Chondrocyte (in vitro differentiated cells): ENCODE results near the gene EHD3. TPM values are rescaled to one million over a fixed set of nuclear protein-coding genes. Genes with fewer than 3 reads are reported as not detected.
A peak's percentile ranks its signal among the peaks of the same experiment; 100 is the strongest.

Experiments used
- DNase-seq: peaks from one replicate; pipeline ENCODE4 v3.0.0; 2021; ENCODE audit warnings: mixed read lengths, low spot score
- H3K27ac Mint-ChIP-seq: one replicate; pipeline ENCODE4 v1.8.0; 2021; ENCODE audit warnings: mild to moderate bottlenecking, moderate library complexity, mixed read lengths; ENCODE audit not compliant: unreplicated experiment
- H3K27me3 Mint-ChIP-seq: 2 replicates; pipeline ENCODE4 v1.8.0; 2021; ENCODE audit warnings: low read depth, mixed read lengths
- H3K36me3 Mint-ChIP-seq: 2 replicates; pipeline ENCODE4 v1.8.0; 2021; ENCODE audit warnings: low read depth, mixed read lengths
- H3K4me1 Mint-ChIP-seq: 2 replicates; pipeline ENCODE4 v1.8.0; 2021; ENCODE audit warnings: low read depth, mild to moderate bottlenecking, mixed read lengths
- H3K4me3 Mint-ChIP-seq: one replicate; pipeline ENCODE4 v1.8.0; 2021; ENCODE audit warnings: mild to moderate bottlenecking, moderate library complexity, mixed read lengths; ENCODE audit not compliant: unreplicated experiment
- H3K9me3 Mint-ChIP-seq: 2 replicates; pipeline ENCODE4 v1.8.0; 2021; ENCODE audit warnings: low read depth, mixed read lengths
- CTCF ChIP-seq: fragments of 200-600 bp; sonication (generic); IDR thresholded peaks from 2 replicates; pipeline ENCODE4 v1.5.0; 2021; ENCODE audit warnings: antibody characterized with exemption, mild to moderate bottlenecking, moderate library complexity
- total RNA-seq: library from RNA; stranded (reverse); gene quantifications from 3 replicates; pipeline ENCODE4 v1.2.1, GENCODE V29; 2021

The EHD3 gene
- total RNA-seq, 1 donor from 2014 or later: 24.0 TPM

- no peak overlapping the region for H3K27ac Mint-ChIP-seq
- peaks cover 22% of the 10 kb centered on the region for H3K4me1 Mint-ChIP-seq
- peaks cover 13% of the 10 kb centered on the region for H3K36me3 Mint-ChIP-seq
- no peak for DNase-seq
- H3K27me3 Mint-ChIP-seq: no peaks in the 10 kb centered on the region
- no peak for TF ChIP-seq CTCF
- no peaks in the 10 kb centered on the region for H3K9me3 Mint-ChIP-seq
- H3K4me3 Mint-ChIP-seq: no peak overlapping the region
Observed at GRCh38 chr2:31241625-31242270, 7.8 kb downstream of the EHD3 start.

DNA sequence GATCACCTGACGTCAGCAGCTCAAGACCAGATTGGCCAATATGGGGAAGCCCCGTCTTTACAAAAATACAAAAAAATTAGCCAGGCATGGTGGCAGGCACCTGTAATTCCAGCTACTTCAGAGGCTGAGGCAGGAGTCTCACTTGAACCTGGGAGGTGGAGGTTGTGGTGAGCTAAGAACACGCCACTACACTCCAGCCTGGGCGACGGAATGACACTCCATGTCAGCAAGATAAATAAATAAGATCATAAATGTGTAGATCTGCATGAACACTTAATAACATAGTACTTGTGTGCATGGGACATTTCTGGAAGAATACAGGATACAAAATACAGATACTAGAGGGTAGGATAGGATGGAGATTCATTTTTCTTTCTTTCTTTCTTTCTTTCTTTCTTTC, 9.1 kb downstream of the EHD3 start:
- no peak for DNase-seq
- H3K27me3 Mint-ChIP-seq: no peaks in the 10 kb centered on the region
- no peak overlapping the region for H3K27ac Mint-ChIP-seq
- no peak for TF ChIP-seq CTCF
- H3K4me1 Mint-ChIP-seq: peaks cover 27% of the 10 kb centered on the region
- no peak overlapping the region for H3K4me3 Mint-ChIP-seq
- H3K36me3 Mint-ChIP-seq: peaks cover 14% of the 10 kb centered on the region
- no peaks in the 10 kb centered on the region for H3K9me3 Mint-ChIP-seq

DNA sequence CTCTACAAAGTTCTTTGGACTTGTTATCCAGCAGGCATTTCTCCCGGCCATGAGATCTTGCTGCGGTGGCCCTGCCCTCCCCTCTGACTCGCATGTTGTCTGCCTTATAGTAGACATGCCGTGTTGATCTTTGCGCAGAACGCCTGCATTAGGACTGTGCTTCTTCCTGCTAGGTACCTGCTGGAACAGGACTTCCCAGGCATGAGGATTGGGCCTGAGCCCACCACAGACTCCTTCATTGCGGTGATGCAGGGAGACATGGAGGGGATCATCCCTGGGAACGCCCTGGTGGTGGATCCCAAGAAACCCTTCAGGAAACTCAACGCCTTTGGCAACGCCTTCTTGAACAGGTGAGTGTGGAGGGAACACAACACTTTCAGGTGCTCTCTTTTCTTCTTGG, 10.1 kb downstream of the EHD3 start:
- TF ChIP-seq CTCF: no peak
- peaks cover 14% of the 10 kb centered on the region for H3K36me3 Mint-ChIP-seq
- no peaks in the 10 kb centered on the region for H3K27me3 Mint-ChIP-seq
- H3K27ac Mint-ChIP-seq: no peak overlapping the region
- no peaks in the 10 kb centered on the region for H3K9me3 Mint-ChIP-seq
- DNase-seq: no peak
- no peak overlapping the region for H3K4me3 Mint-ChIP-seq
- peaks cover 23% of the 10 kb centered on the region for H3K4me1 Mint-ChIP-seq

DNA sequence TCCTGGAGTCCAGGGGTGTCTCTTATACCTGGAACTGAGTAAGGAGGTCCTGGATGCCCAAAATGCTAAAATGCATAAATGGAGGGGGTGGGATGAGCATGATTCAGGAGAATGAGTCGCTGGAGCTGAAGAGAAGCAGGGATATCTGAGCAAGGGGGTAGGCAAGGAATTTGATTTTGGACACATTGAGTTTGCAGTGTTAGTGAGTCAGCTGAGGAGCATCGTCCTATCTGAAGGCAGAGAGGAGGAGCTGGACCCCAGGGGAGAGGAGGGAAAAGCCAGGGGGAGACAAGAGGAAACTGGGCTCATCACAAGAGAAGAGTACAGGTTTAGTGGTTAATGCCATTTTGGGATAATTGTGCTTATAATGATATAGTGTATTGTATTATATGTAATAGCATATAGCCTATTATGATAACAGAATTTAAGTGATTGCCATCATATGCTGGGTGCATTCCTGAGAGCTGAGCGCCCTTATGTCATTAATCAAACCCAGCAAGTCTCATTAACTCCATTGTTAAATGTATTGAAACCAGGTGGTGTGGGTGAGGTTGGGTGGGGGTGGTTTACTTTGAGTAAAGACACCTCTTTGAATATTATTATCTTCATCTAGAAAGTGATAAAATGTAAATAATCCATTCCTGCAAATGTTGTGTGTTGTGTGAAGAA, 12.4 kb downstream of the EHD3 start:
- H3K9me3 Mint-ChIP-seq: no peaks in the 10 kb centered on the region
- DNase-seq: no peak
- H3K27ac Mint-ChIP-seq: peak overlapping the region; percentile 64
- TF ChIP-seq CTCF: no peak
- H3K4me3 Mint-ChIP-seq: no peak overlapping the region
- H3K4me1 Mint-ChIP-seq: peaks cover 10% of the 10 kb centered on the region
- H3K27me3 Mint-ChIP-seq: no peaks in the 10 kb centered on the region
- peaks cover 19% of the 10 kb centered on the region for H3K36me3 Mint-ChIP-seq

DNA sequence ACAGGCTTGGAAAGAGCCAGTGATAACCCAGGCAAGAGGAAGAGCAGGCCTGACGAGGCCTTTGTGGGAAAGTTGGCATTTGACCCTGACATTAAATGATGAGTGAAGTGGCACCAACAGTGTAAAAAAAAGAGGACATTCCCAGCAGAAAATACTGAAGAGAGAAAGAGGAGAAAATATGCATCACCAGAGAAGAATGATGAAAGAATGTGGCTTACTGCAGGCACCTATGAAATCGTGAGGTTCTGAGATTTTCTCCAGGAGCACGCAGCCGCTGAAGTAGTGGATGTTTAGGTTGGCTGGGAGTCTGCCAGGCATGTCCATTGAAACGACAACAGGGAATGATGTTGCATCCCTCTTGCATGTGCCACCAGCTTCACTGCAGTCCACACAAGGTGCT, 13.8 kb downstream of the EHD3 start:
- H3K27ac Mint-ChIP-seq: peak overlapping the region; percentile 79
- DNase-seq: no peak
- TF ChIP-seq CTCF: no peak
- peaks cover 10% of the 10 kb centered on the region for H3K4me1 Mint-ChIP-seq
- H3K4me3 Mint-ChIP-seq: no peak overlapping the region
- peaks cover 21% of the 10 kb centered on the region for H3K36me3 Mint-ChIP-seq
- no peaks in the 10 kb centered on the region for H3K9me3 Mint-ChIP-seq
- H3K27me3 Mint-ChIP-seq: no peaks in the 10 kb centered on the region
